DND-41 (cell line): ENCODE data around the gene UBE2U.

ENCODE experiments used
- ATAC-seq: fragments of 200-7000 bp; cut with Tn5 transposase; 3 replicates; pipeline ENCODE4 v1.9.1; 2021; ENCODE audit warnings: low read depth; ENCODE audit not compliant: insufficient read depth
- DNase-seq: peaks from one replicate; pipeline ENCODE4 v3.0.0-alpha.2; 2020
- H2AFZ ChIP-seq: 2 replicates; pipeline ENCODE4 v1.6.0; 2012; ENCODE audit warnings: low read depth, low read length
- H3K27ac ChIP-seq: 2 replicates; pipeline ENCODE4 v1.5.1; 2012; ENCODE audit warnings: low read length, inconsistent platforms
- H3K27me3 ChIP-seq: fragments of 200-600 bp; sonication (generic); 2 replicates; pipeline ENCODE4 v1.6.0; 2012; ENCODE audit warnings: low read length, mild to moderate bottlenecking, inconsistent platforms; ENCODE audit not compliant: insufficient read depth, poor library complexity
- H3K36me3 ChIP-seq: 2 replicates; pipeline ENCODE4 v1.5.1; 2012; ENCODE audit warnings: low read length, inconsistent platforms; ENCODE audit not compliant: insufficient read depth
- H3K4me1 ChIP-seq: 2 replicates; pipeline ENCODE4 v1.5.1; 2012; ENCODE audit warnings: mild to moderate bottlenecking, low read length; ENCODE audit not compliant: insufficient read depth
- H3K4me2 ChIP-seq: 2 replicates; pipeline ENCODE4 v1.6.0; 2012; ENCODE audit warnings: mild to moderate bottlenecking, moderate library complexity, low read length, inconsistent platforms; ENCODE audit not compliant: insufficient read depth
- H3K4me3 ChIP-seq, 2 experiments: fragments of 200-600 bp in 1 of 2; shearing (Covaris generic) in 1 of 2; 2 replicates each; pipeline ENCODE4 v1.5.1; 2012 to 2016; ENCODE audit warnings: inconsistent platforms in 2 of 2, low read length in 2 of 2, mild to moderate bottlenecking in 2 of 2, low read depth in 1 of 2, moderate library complexity in 1 of 2
- H3K79me2 ChIP-seq: 2 replicates; pipeline ENCODE4 v1.6.0; 2012; ENCODE audit warnings: low read length, inconsistent platforms; ENCODE audit not compliant: insufficient read depth
- H3K9ac ChIP-seq: 2 replicates; pipeline ENCODE4 v1.6.0; 2012; ENCODE audit warnings: low read depth, mild to moderate bottlenecking, inconsistent platforms, low read length, moderate library complexity
- H3K9me3 ChIP-seq: 2 replicates; pipeline ENCODE4 v1.5.1; 2012; ENCODE audit warnings: low read length, moderate library complexity, mild to moderate bottlenecking, inconsistent platforms; ENCODE audit not compliant: insufficient read depth, severe bottlenecking
- H4K20me1 ChIP-seq: 2 replicates; pipeline ENCODE4 v1.6.0; 2012; ENCODE audit warnings: low read length; ENCODE audit not compliant: insufficient read depth
- EZH2 ChIP-seq: IDR thresholded peaks from 3 replicates; pipeline ENCODE4 v1.6.1; 2012; ENCODE audit warnings: borderline replicate concordance, low read depth, mild to moderate bottlenecking, moderate library complexity, low read length, inconsistent platforms; ENCODE audit not compliant: severe bottlenecking
- TF ChIP-seq, protein P1 (sequence below): IDR thresholded peaks from 2 replicates; pipeline ENCODE4 v1.5.1; 2012; ENCODE audit warnings: borderline replicate concordance, low read length, moderate library complexity, mild to moderate bottlenecking; ENCODE audit not compliant: poor library complexity, severe bottlenecking; ENCODE audit errors: extremely low read depth

Gene UBE2U

DNA sequence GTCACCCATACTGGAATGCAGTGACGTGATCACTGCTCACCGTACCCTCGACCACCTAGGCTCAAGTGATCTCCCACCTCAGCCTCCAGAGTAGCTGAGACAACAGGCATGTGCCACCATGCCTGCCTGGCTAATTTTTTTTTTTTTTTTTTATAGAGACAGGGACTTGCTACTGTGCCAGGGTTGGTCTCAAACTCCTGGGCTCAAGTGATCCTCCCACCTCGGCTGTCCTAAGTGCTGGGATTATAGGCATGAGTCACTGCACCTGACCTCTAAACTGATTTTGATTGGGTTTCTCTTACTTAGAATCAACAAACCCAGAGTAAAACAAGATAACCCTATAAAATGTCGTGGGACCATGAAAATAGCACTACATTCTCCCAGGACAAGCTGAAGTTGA is 112.0 kb downstream of the UBE2U start:
- Histone ChIP-seq H4K20me1 (no peaks in the 10 kb centered on the region), H3K27me3 (no peaks in the 10 kb centered on the region), H2AFZ (no peak overlapping the region), H3K36me3 (no peaks in the 10 kb centered on the region), H3K9ac (no peak overlapping the region), H3K4me3 (no peak overlapping the region), H3K27ac (no peak overlapping the region), H3K9me3 (no peaks in the 10 kb centered on the region), H3K4me1 (no peaks in the 10 kb centered on the region), H3K79me2 (no peaks in the 10 kb centered on the region), H3K4me2 (no peak overlapping the region)
- no peak for DNase-seq
- TF ChIP-seq EZH2: no peak
- TF ChIP-seq, protein P1, sequence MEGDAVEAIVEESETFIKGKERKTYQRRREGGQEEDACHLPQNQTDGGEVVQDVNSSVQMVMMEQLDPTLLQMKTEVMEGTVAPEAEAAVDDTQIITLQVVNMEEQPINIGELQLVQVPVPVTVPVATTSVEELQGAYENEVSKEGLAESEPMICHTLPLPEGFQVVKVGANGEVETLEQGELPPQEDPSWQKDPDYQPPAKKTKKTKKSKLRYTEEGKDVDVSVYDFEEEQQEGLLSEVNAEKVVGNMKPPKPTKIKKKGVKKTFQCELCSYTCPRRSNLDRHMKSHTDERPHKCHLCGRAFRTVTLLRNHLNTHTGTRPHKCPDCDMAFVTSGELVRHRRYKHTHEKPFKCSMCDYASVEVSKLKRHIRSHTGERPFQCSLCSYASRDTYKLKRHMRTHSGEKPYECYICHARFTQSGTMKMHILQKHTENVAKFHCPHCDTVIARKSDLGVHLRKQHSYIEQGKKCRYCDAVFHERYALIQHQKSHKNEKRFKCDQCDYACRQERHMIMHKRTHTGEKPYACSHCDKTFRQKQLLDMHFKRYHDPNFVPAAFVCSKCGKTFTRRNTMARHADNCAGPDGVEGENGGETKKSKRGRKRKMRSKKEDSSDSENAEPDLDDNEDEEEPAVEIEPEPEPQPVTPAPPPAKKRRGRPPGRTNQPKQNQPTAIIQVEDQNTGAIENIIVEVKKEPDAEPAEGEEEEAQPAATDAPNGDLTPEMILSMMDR: no peak
- no peak for ATAC-seq
